SH-SY5Y (cell line): ENCODE results near the gene MAPT.

Experiments
- GATA2 ChIP-seq: IDR thresholded peaks from 2 replicates; pipeline ENCODE4 v1.6.1; 2011; ENCODE audit warnings: mild to moderate bottlenecking, low read depth, low read length
- GATA3 ChIP-seq: IDR thresholded peaks from 2 replicates; pipeline ENCODE4 v1.6.1; 2011; ENCODE audit warnings: low read depth, mild to moderate bottlenecking, low read length, moderate library complexity

MAPT gene

GRCh38 chr17:46063241-46063640 lies 168.9 kb downstream of the MAPT start:
- TF ChIP-seq GATA2 = no peak
- TF ChIP-seq GATA3 = no peak

GRCh38 chr17:46064460-46064859 lies 170.1 kb downstream of the MAPT start:
- no peak for TF ChIP-seq GATA2
- no peak for TF ChIP-seq GATA3

- TF ChIP-seq GATA3 (no peak), GATA2 (no peak)
Measured at GRCh38 chr17:46071796-46072195, 177.4 kb downstream of the MAPT start.

- no peak for TF ChIP-seq GATA3
- no peak for TF ChIP-seq GATA2
Measured at GRCh38 chr17:46072998-46073397, 178.6 kb downstream of the MAPT start.

GRCh38 chr17:46074540-46074939 lies 180.2 kb downstream of the MAPT start:
- TF ChIP-seq GATA2 = no peak
- no peak for TF ChIP-seq GATA3
